CD4-positive, alpha-beta T cell treated with Interleukin-17A for 1 hour (primary cell): ENCODE results near the gene OVAAL.
"Not testable (repeated sequence)": the region's sequence is repeated elsewhere in the genome, so short reads cannot be mapped to it uniquely, and the experiment has no call there.

Experiments used
- DNase-seq: peaks from one replicate; pipeline ENCODE4 v3.0.0-alpha.2; 2020

OVAAL gene

DNA sequence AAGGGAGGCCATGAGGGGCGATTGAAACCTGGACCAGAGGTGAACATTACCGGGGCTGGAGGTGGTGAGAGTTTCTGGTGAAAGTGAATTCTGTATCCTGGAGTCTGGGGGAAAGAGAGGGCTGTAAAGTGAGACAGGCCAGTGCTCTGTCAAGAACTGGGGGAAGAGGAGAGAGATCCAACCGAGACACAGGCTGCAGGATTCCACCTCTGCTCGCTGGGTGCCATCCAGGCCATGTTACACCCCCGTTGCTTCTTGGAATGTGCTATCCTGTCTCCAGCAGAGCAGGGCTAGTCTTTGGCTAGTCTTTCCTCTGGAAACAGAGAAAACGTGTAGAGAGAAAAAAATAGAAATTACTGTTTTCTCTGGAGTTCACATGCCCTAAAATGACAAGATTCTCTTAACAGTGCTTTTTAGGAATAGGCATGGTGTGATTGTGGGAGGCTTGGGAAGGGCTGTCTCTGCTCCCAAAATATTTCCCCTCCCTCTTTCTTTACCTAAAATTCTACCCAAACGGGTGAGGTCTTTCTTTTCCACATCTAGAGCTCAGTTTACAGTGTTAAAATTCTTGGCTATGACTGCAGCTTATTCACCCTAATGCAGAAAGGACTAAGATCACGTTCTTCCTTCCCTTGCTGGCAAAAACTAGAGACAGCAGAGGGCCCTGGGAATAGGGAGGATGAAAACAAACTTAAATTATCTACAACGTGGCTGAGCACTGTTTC is 16.5 kb upstream of the OVAAL start:
- DNase-seq: no peak

- no peak for DNase-seq
Measured at GRCh38 chr1:180542838-180543145, 16.0 kb upstream of the OVAAL start.

- no peak for DNase-seq
Measured at GRCh38 chr1:180544050-180544449, 14.7 kb upstream of the OVAAL start.

DNA sequence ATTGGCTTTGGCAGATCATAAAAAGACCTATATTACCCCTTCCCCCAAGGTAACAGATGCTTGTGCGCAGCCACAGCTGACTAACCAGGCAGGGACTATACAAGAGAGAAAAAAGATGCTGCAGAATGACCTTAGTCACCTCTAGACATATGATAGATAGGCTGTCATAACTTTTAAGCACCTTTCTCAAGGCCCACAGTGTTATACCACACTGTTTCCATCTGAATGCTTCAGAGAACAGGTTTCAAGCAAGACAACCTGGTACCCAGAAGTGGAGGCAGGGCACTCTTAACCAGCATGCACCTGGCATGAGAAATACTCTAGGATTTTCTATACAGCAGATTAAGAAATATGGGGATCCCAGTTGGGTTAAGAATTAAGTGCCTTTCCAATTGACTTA is 12.8 kb upstream of the OVAAL start:
- no peak for DNase-seq

DNA sequence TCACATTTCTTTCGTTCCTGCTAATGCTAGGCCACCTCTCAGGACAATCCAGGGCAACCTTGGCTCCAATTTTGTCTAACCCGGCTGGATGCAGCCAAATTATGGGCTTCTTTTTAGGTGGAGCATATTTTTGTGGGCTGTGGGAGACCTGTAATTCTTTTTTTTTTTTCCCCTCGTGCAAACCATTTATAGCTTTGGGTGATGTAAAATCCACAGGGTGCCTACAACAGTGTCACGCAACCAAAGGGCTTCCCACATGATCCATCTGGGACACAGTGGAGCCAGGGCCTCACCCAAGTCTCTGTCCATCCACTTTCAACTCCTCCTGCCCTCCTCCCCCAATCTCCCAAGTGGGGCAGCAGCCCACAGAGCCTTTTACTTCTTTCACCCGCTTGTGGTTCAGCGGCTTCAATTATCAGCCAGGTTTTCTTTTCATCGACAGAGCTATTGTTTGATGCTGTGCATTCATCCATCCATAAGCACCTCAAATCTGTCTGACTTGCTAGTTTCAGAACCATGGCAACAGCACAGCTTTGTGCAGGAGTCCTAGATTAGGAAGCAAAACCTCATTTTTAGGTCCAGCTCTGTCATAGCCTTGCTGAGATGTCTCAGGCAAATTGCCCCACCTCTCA is 10.0 kb upstream of the OVAAL start:
- DNase-seq: no peak

- not testable (repeated sequence) for DNase-seq
Measured at GRCh38 chr1:180549770-180550169, 9.0 kb upstream of the OVAAL start.

DNA sequence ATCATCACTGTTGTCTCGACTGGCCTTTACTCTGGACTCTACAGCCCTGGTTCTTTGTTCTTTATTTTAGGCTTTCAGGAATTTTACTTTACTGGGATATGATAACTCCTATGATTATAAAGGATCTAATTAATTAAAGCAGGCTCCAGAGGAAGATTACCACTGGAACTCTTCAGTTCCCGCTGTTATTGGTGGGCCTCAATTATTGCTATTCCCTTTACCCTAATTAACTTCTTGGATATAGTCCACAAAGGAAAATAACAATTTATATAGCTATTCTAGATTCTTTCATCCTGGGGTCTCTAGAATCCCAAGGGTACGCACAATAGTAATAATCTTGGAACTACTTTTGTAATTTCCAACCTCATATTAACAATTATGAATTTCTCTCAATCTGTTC is 8.5 kb upstream of the OVAAL start:
- no peak for DNase-seq

- DNase-seq: no peak
Measured at GRCh38 chr1:180551997-180552396, 6.8 kb upstream of the OVAAL start.

GRCh38 chr1:180553046-180553445 is 5.7 kb upstream of the OVAAL start:
- DNase-seq: not testable (repeated sequence)

DNA sequence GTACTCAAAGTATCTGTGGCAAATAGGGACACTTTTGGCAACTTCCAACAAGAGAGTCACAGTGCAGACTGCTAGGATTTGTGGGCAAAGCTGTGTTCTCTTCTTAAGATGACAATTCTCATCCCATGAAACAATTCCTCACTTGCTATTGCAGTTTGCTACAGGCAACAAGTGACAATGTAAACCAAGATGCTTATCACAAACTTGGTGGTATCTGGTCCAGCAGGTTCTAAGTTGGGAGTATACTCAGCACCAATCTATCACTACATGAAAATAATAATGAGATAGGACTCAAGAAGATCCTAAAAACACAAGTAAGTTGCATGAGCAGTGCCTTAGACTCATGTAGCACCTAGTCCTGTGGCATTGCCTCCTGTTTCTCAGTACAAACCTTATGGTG is 3.4 kb upstream of the OVAAL start:
- no peak for DNase-seq

- no peak for DNase-seq
Measured at GRCh38 chr1:180560200-180560867, 1.6 kb downstream of the OVAAL start.

- DNase-seq: no peak
Measured at GRCh38 chr1:180560868-180561600, 2.3 kb downstream of the OVAAL start.

GRCh38 chr1:180562640-180563025 is 3.9 kb downstream of the OVAAL start:
- DNase-seq: no peak

- no peak for DNase-seq
Measured at GRCh38 chr1:180563026-180563827, 4.5 kb downstream of the OVAAL start.

DNA sequence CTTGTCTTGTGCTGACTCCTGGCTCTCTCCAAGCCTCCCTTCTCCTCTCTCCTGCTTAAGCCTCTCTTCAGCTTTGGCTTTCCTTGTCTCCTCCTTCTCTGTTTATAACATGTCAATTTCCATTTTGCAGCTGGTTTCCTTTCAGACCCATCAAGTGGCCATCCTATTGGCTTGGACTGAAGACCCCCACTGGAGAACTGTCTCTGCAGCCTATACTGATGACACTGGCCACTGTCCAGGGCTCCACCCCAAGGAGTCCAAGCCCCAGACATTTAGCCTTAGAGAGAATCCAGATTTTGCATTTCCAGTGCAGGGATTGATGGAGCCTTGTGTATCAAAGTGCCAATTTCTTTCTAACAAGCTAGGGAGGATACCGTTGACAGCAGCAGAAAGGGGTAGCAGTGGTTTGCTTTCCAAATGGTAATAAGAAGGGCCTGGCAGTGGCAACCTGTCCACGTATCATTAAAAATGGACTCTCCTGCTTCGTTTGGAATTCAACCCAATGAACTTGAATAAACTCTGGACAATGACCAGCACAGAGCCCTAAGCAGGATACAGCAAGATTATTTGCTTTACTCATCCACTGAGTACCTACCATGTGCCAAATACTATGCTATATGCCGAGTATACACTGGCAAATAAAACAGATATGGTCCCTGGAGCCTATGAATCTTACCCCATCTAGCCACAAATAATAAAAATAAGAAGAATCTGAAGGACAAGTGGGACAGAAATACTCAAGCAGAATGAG is 6.5 kb downstream of the OVAAL start:
- DNase-seq: no peak

GRCh38 chr1:180566026-180566425 is 7.3 kb downstream of the OVAAL start:
- DNase-seq: no peak

DNA sequence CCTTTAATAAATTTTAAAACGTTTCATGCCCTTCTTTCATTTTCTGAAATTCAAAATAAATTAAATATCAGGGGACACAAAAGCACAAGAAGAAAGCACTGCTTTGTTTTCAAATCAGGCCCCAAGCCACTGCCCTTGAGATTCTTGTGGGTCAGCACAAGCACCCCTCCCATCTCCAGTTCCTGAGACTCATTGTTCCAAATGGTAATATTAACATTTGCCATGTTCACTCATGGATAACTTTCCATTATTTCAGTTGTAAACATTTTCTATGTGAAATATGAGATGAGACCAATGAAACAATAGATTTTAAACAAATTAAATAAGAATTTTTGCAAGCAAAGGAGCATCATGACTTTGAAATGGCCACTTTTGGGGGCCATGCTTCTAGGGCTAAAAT is 7.7 kb downstream of the OVAAL start:
- no peak for DNase-seq

GRCh38 chr1:180567654-180568053 is 8.9 kb downstream of the OVAAL start:
- no peak for DNase-seq

DNA sequence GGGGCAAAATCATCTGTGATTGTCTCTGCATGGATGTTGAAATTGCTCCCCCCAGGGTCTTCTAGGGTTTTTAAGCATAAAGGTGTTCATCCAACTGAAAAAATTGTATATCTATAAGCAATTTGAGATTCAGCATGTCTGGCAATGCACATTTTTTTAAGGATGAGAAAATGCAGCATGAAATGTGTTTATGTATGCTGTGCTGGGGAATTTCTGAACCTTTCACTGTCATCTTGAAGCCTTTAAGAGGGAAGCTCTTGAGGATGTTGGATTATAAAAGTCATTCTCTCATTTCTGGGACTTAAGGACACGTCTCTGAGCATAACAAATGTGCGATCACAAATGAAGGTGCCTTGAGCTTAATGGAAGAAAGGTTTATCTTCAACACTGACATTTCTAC is 9.4 kb downstream of the OVAAL start:
- DNase-seq: no peak

DNA sequence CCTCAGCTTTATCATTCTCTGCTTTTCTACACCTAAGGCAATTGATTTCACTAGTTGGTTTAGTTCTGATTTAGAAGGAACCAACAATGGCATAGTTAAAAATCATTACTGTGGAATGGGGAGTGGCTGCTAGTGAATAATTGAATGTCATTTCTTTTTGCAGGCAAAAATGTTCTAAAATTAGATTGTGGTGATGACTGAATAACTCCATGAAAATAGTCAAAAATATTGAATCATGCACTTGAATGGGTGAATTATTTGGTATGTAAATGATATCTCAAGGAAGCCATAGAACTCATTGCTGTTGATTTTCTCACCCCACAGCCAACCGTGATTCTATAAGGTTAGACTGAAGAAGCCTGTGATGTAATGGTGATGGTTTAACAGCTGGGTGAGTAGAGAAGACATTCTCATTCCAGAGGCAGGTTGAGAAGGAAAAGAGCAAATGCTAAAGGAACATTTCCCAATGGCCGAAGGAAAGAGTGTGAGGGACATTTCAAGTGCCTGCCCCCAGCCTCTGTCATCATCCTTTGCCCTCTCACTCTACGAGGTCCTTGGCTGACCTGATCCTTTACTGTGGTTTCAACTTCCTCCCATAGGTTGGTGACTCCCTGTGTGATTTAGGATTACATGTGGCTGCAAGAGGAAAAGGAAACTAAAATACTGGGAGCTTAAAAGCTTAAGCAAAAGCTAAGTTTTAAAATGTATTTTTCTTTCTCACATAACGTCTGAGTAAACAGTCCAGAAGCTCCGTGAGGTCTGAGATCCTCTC is 12.5 kb downstream of the OVAAL start:
- DNase-seq: no peak
